B cell (primary cell): ENCODE data around the gene ZNF324. TPM values are rescaled to one million over a fixed set of nuclear protein-coding genes. Genes with fewer than 3 reads are reported as not detected.
A peak's percentile ranks its signal among the peaks of the same experiment; 100 is the strongest.

Source experiments
- ATAC-seq: fragments of 200-7000 bp; cut with Tn5 transposase; one replicate; pipeline ENCODE4 v1.10.0; 2021; ENCODE audit warnings: low read depth, mild to moderate bottlenecking, moderate number of reproducible peaks, moderate library complexity
- CTCF ChIA-PET: fragments of 350-600 bp; sonication (Branson Sonifier 250); formaldehyde crosslinking; loops from one replicate; lab custom pipeline; 2021; ENCODE audit warnings: antibody characterized with exemption, inconsistent platforms; lab: Charles Lee
- POLR2A ChIA-PET: fragments of 350-600 bp; sonication (Branson Sonifier 250); formaldehyde crosslinking; loops from one replicate; lab custom pipeline; 2021; ENCODE audit warnings: antibody characterized with exemption; lab: Charles Lee
- DNase-seq: peaks from one replicate; pipeline ENCODE4 v3.0.0; 2013
- H2AFZ ChIP-seq: 2 replicates; pipeline ENCODE4 v1.6.1; 2012; ENCODE audit warnings: mild to moderate bottlenecking, low read depth, low read length; ENCODE audit not compliant: insufficient read depth, poor library complexity, severe bottlenecking
- H3K27ac ChIP-seq, 2 donors: 1 replicate in 1 of 2; 2 replicates in 1 of 2; pipeline ENCODE4 v1.5.1; 2012 to 2013; ENCODE audit warnings: low read length in 2 of 2, mild to moderate bottlenecking in 2 of 2, moderate library complexity in 1 of 2
- H3K27me3 ChIP-seq, 4 experiments: fragments of 200-600 bp in 1 of 4; sonication (generic) in 1 of 4; replicated peaks in 1 of 4; 1 replicate in 2 of 4; 2 replicates in 2 of 4; pipeline versions ENCODE4 v1.6.1 to v1.7.0; 2013 to 2016; ENCODE audit warnings: low read length in 3 of 4, mild to moderate bottlenecking in 2 of 4, mixed read lengths in 1 of 4, moderate library complexity in 1 of 4; ENCODE audit not compliant: insufficient read depth in 4 of 4, control insufficient read depth in 3 of 4; ENCODE audit errors: control extremely low read depth in 1 of 4
- H3K36me3 ChIP-seq, 2 experiments: replicated peaks in 1 of 2; 1 replicate in 1 of 2; 2 replicates in 1 of 2; pipeline versions ENCODE4 v1.6.1 to v1.7.1; 2013; ENCODE audit warnings: low read length in 1 of 2; ENCODE audit not compliant: insufficient read depth in 2 of 2, control insufficient read depth in 1 of 2; ENCODE audit errors: control extremely low read depth in 1 of 2, extremely low read depth in 1 of 2
- H3K4me1 ChIP-seq, 2 donors: fragments of 200-600 bp in 1 of 2; sonication (generic) in 1 of 2; 1 replicate in 1 of 2; 2 replicates in 1 of 2; pipeline versions ENCODE4 v1.5.1 to v1.6.1; 2013 to 2017; ENCODE audit warnings: low read length in 2 of 2; ENCODE audit not compliant: control insufficient read depth in 2 of 2, insufficient read depth in 2 of 2
- H3K4me2 ChIP-seq: replicated peaks from 2 replicates; pipeline ENCODE3; 2012; ENCODE audit warnings: mild to moderate bottlenecking, low read depth, low read length; ENCODE audit not compliant: poor library complexity, severe bottlenecking
- H3K4me3 ChIP-seq, 5 experiments: fragments of 200-600 bp in 1 of 5; sonication (generic) in 1 of 5; 1 replicate in 3 of 5; 2 replicates in 2 of 5; pipeline versions ENCODE4 v1.5.1 to v1.7.0; 2011 to 2016; ENCODE audit warnings: low read length in 4 of 5, mild to moderate bottlenecking in 4 of 5, low read depth in 2 of 5, control low read depth in 1 of 5, moderate library complexity in 1 of 5; ENCODE audit not compliant: insufficient read depth in 1 of 5; ENCODE audit errors: control extremely low read depth in 1 of 5, extremely low read depth in 1 of 5
- H3K79me2 ChIP-seq: fragments of 200-600 bp; sonication (generic); one replicate; pipeline ENCODE4 v1.6.0; 2016; ENCODE audit warnings: low read length; ENCODE audit not compliant: control insufficient read depth, insufficient read depth
- H3K9ac ChIP-seq: fragments of 200-600 bp; sonication (generic); 2 replicates; pipeline ENCODE4 v1.6.1; 2017; ENCODE audit warnings: mild to moderate bottlenecking, low read length, moderate library complexity
- H3K9me3 ChIP-seq, 3 donors: one replicate each; pipeline versions ENCODE4 v1.6.1 to v1.7.1; 2013; ENCODE audit warnings: low read length in 2 of 3; ENCODE audit not compliant: control insufficient read depth in 2 of 3, insufficient read depth in 1 of 3; ENCODE audit errors: control extremely low read depth in 1 of 3
- H4K20me1 ChIP-seq: 2 replicates; pipeline ENCODE4 v1.6.0; 2012; ENCODE audit warnings: mild to moderate bottlenecking, low read length; ENCODE audit not compliant: insufficient read depth, control insufficient read depth, poor library complexity, severe bottlenecking
- H3K27ac Mint-ChIP-seq: one replicate; pipeline ENCODE4 v1.8.0; 2021; ENCODE audit warnings: mixed read lengths
- H3K27me3 Mint-ChIP-seq: one replicate; pipeline ENCODE4 v1.8.0; 2021; ENCODE audit warnings: mixed read lengths
- H3K4me1 Mint-ChIP-seq: one replicate; pipeline ENCODE4 v1.8.0; 2021; ENCODE audit warnings: mixed read lengths
- H3K4me3 Mint-ChIP-seq: one replicate; pipeline ENCODE4 v1.8.0; 2021; ENCODE audit warnings: mixed read lengths
- H3K9me3 Mint-ChIP-seq: one replicate; pipeline ENCODE4 v1.8.0; 2022; ENCODE audit warnings: mixed read lengths; ENCODE audit not compliant: insufficient read depth
- CTCF ChIP-seq: fragments of 200-600 bp; IDR thresholded peaks from one replicate; pipeline ENCODE4 v1.8.0; 2022; ENCODE audit warnings: antibody characterized with exemption, mild to moderate bottlenecking
- EZH2 ChIP-seq: IDR thresholded peaks from 2 replicates; pipeline ENCODE4 v1.6.1; 2012; ENCODE audit warnings: borderline replicate concordance, low read depth, mild to moderate bottlenecking, moderate library complexity, low read length; ENCODE audit not compliant: insufficient read depth, poor library complexity, severe bottlenecking
- WGBS: methylation state at CpG from one replicate; pipeline ENCODE4 v1.1.5; 2013; ENCODE audit warnings: missing lambda C conversion rate; ENCODE audit not compliant: insufficient coverage; 5-methylcytosine and 5-hydroxymethylcytosine counted together
- intact Hi-C: fragments of 100-400 bp; cut with micrococcal nuclease; formaldehyde crosslinking; loops from one replicate; pipeline ENCODE4 v1.10.0; 2022
- polyA plus RNA-seq: library from polyadenylated mRNA; depleted of rRNA; stranded (reverse); fragments of >200 nt; gene quantifications from 2 replicates; pipeline ENCODE4 v1.2.3, GENCODE V29; 2012
- total RNA-seq, 2 donors: library from RNA; stranded (reverse); fragments of 120-200 nt in 1 of 2; gene quantifications; 1 replicate in 1 of 2; 2 replicates in 1 of 2; pipeline versions ENCODE4 v1.2.3 to v1.2.4, GENCODE V29; 2013 to 2022

Gene ZNF324
- total and polyA plus RNA-seq, 2 donors (not counting 1 experiment from before 2014, with no cell fraction given) = 12.8 to 21.0 TPM

- H3K9me3 Mint-ChIP-seq = no peaks in the 10 kb centered on the region
- DNase-seq (no peak), ATAC-seq (no peak)
- Histone ChIP-seq H3K27ac (peak overlapping the region; percentile 82 to 89), H3K9me3 (no peaks in the 10 kb centered on the region), H3K27me3 (no peaks in the 10 kb centered on the region), H3K9ac (peak overlapping the region; percentile 69), H3K4me2 (peak overlapping the region; percentile 91), H3K4me1 (peaks cover 14 to 18% of the 10 kb centered on the region in 2 donors), H3K36me3 (peaks cover 4 to 13% of the 10 kb centered on the region in 2 experiments), H3K4me3 (peak overlapping the region; percentile 39 to 85 (median 70)), H2AFZ (peak overlapping the region; percentile 78), H3K79me2 (no peaks in the 10 kb centered on the region), H4K20me1 (no peaks in the 10 kb centered on the region)
- ChIA-PET CTCF (interaction anchor here (0.6 to 1.3 kb wide), 2 partner anchors 93 to 193 kb away, joined by 4 to 5 read pairs; no protein-coding TSS in a partner anchor), POLR2A (interaction anchor here (1.1 to 1.3 kb wide), 3 partner anchors 21 to 45 kb away, joined by 3 to 4 read pairs (median 3); partner anchors contain the start of genes ZBTB45 and ZNF132)
- peak overlapping the region; percentile 98 for H3K4me3 Mint-ChIP-seq
- 25% methylated on average over 25 of the region's 27 CpGs for WGBS
- TF ChIP-seq EZH2 (no peak), CTCF (no peak)
- H3K4me1 Mint-ChIP-seq = peaks cover 20% of the 10 kb centered on the region
- intact Hi-C loops = loop anchor here (1.0 to 5.0 kb wide), 8 partner anchors 24 to 113 kb away; partner anchors contain the start of genes MZF1, TRIM28, ZNF324B and ZNF497
- no peaks in the 10 kb centered on the region for H3K27me3 Mint-ChIP-seq
- H3K27ac Mint-ChIP-seq = peak overlapping the region; percentile 98
Measured at GRCh38 chr19:58474997-58475713, 8.3 kb downstream of the ZNF324 start.
